ENCODE results near the gene GSE1.

Gene GSE1

GRCh38 chr16:85716022-85716679 is 103.0 kb downstream of the GSE1 start:
- no peak for TF ChIP-seq GABPA (IDR thresholded peaks at IDR 0.05; ENCODE audit: low read depth)
- no peak for TF ChIP-seq CTCF (IDR thresholded peaks at IDR 0.05; ENCODE audit: insufficient read depth, low read length)
- no peak for TF ChIP-seq POLR2AphosphoS5 (IDR thresholded peaks at IDR 0.05; ENCODE audit: low read depth)
- TF ChIP-seq SPI1 (IDR thresholded peaks at IDR 0.05; ENCODE audit: borderline replicate concordance, low read depth) = no peak
- no peak for TF ChIP-seq REST (IDR thresholded peaks at IDR 0.05; ENCODE audit: insufficient replicate concordance, low read depth)
- H3K27ac ChIP-seq (replicated peaks) = no peak overlapping the region
- peak in 1 of 2 experiments; percentile 75 for DNase-seq (ENCODE audit: low read depth in 1 of 2, low spot score in 1 of 2)
- no peak overlapping the region for H3K4me3 ChIP-seq (replicated peaks; ENCODE audit: insufficient read depth, low read length)
- H3K27me3 ChIP-seq (ENCODE audit: insufficient read depth, poor library complexity, severe bottlenecking) = no peaks in the 10 kb centered on the region

GRCh38 chr16:85716680-85717038 is 103.5 kb downstream of the GSE1 start:
- TF ChIP-seq REST (IDR thresholded peaks at IDR 0.05; ENCODE audit: insufficient replicate concordance, low read depth) (no peak), SPI1 (IDR thresholded peaks at IDR 0.05; ENCODE audit: borderline replicate concordance, low read depth) (no peak), POLR2AphosphoS5 (IDR thresholded peaks at IDR 0.05; ENCODE audit: low read depth) (no peak), GABPA (IDR thresholded peaks at IDR 0.05; ENCODE audit: low read depth) (no peak), CTCF (IDR thresholded peaks at IDR 0.05; ENCODE audit: insufficient read depth, low read length) (no peak)
- Histone ChIP-seq H3K27ac (replicated peaks) (no peak overlapping the region), H3K4me3 (replicated peaks; ENCODE audit: insufficient read depth, low read length) (no peak overlapping the region), H3K27me3 (ENCODE audit: insufficient read depth, poor library complexity, severe bottlenecking) (no peaks in the 10 kb centered on the region)
- no peak for DNase-seq (ENCODE audit: low read depth in 1 of 2, low spot score in 1 of 2)

GRCh38 chr16:85717393-85718152 is 104.5 kb downstream of the GSE1 start:
- no peak overlapping the region for H3K27ac ChIP-seq (replicated peaks)
- H3K4me3 ChIP-seq (replicated peaks; ENCODE audit: insufficient read depth, low read length) = no peak overlapping the region
- DNase-seq (ENCODE audit: low read depth in 1 of 2, low spot score in 1 of 2) = peak in 1 of 2 experiments; percentile 46
- TF ChIP-seq REST (IDR thresholded peaks at IDR 0.05; ENCODE audit: insufficient replicate concordance, low read depth) (no peak), SPI1 (IDR thresholded peaks at IDR 0.05; ENCODE audit: borderline replicate concordance, low read depth) (no peak), GABPA (IDR thresholded peaks at IDR 0.05; ENCODE audit: low read depth) (no peak), CTCF (IDR thresholded peaks at IDR 0.05; ENCODE audit: insufficient read depth, low read length) (no peak), POLR2AphosphoS5 (IDR thresholded peaks at IDR 0.05; ENCODE audit: low read depth) (no peak)
- no peaks in the 10 kb centered on the region for H3K27me3 ChIP-seq (ENCODE audit: insufficient read depth, poor library complexity, severe bottlenecking)

Measured in HL-60 (cell line).